22Rv1 (cell line): Measurements from ENCODE around the gene ADCY5.

ENCODE experiments used
- ZFX ChIP-seq: fragments of 450-650 bp; IDR thresholded peaks from 2 replicates; pipeline ENCODE4 v1.6.1; 2017; ENCODE audit warnings: antibody characterized with exemption, borderline replicate concordance
- TF ChIP-seq, protein P1 (sequence below): fragments of 450-650 bp; IDR thresholded peaks from 2 replicates; pipeline ENCODE4 v1.5.1; 2017; ENCODE audit warnings: mild to moderate bottlenecking

DNA sequence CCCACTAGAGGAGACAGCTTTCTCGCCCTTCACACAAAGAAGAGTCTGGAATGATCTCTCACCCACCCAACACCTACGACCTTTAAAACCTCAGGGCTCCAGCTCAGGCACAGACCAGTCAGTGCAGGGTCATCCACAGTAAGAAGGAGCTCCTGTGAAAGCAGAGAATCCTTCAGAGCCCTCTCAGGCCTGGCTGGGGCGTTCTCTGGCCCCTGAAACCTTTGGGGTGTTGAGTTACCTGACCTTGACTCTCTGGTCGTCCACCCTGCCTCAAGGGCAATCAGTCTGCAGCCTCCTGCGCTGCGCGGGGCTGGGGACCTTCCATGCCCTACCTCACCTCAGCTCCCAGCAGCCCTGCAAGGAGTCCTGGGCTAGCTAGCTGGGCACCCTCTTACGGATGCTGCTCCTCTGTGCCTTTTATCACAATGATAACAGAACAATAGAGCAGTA is 106.2 kb downstream of the ADCY5 start:
- TF ChIP-seq, protein P1, sequence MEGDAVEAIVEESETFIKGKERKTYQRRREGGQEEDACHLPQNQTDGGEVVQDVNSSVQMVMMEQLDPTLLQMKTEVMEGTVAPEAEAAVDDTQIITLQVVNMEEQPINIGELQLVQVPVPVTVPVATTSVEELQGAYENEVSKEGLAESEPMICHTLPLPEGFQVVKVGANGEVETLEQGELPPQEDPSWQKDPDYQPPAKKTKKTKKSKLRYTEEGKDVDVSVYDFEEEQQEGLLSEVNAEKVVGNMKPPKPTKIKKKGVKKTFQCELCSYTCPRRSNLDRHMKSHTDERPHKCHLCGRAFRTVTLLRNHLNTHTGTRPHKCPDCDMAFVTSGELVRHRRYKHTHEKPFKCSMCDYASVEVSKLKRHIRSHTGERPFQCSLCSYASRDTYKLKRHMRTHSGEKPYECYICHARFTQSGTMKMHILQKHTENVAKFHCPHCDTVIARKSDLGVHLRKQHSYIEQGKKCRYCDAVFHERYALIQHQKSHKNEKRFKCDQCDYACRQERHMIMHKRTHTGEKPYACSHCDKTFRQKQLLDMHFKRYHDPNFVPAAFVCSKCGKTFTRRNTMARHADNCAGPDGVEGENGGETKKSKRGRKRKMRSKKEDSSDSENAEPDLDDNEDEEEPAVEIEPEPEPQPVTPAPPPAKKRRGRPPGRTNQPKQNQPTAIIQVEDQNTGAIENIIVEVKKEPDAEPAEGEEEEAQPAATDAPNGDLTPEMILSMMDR, result no peak
- TF ChIP-seq ZFX, result no peak
